HepG2 (cell line): ENCODE results near the gene WNT3. TPM values are rescaled to one million over a fixed set of nuclear protein-coding genes. Genes with fewer than 3 reads are reported as not detected.
A peak's percentile ranks its signal among the peaks of the same experiment; 100 is the strongest.

Experiments used
- GABPA ChIP-seq, 2 experiments: IDR thresholded peaks; 2 replicates each; pipeline ENCODE4 v1.6.1; 2011 to 2016; ENCODE audit warnings: low read depth in 2 of 2, low read length in 1 of 2, missing biosample characterization in 1 of 2, missing genetic modification characterization in 1 of 2
- GABPB1 ChIP-seq: IDR thresholded peaks from 2 replicates; pipeline ENCODE4 v1.6.1; 2016; ENCODE audit warnings: mild to moderate bottlenecking, missing genetic modification reagents, moderate library complexity, missing compliant biosample characterization
- HIVEP1 ChIP-seq: sonication (generic); formaldehyde crosslinking; IDR thresholded peaks from 2 replicates; pipeline ENCODE4 v1.4.0; 2020; ENCODE audit warnings: mild to moderate bottlenecking, missing genetic modification reagents
- ISL2 ChIP-seq: sonication (generic); formaldehyde crosslinking; IDR thresholded peaks from 2 replicates; pipeline ENCODE4 v1.5.0; 2020; ENCODE audit warnings: missing genetic modification reagents
- MXD4 ChIP-seq: IDR thresholded peaks from 2 replicates; pipeline ENCODE4 v1.6.1; 2016; ENCODE audit warnings: mild to moderate bottlenecking, missing biosample characterization, missing genetic modification reagents
- NFIC ChIP-seq: IDR thresholded peaks from 2 replicates; pipeline ENCODE4 v1.6.1; 2012; ENCODE audit warnings: mild to moderate bottlenecking, low read length, inconsistent platforms
- NFYB ChIP-seq: sonication (generic); formaldehyde crosslinking; IDR thresholded peaks from 2 replicates; pipeline ENCODE4 v1.4.0; 2020; ENCODE audit warnings: missing genetic modification reagents
- NR1H2 ChIP-seq: sonication (generic); formaldehyde crosslinking; IDR thresholded peaks from 2 replicates; pipeline ENCODE4 v1.8.1; 2022; ENCODE audit warnings: low read depth, missing genetic modification reagents, borderline replicate concordance
- U2AF1 ChIP-seq: fragments of 200-400 bp; formaldehyde crosslinking; optimal IDR thresholded peaks from 2 replicates; pipeline ENCODE3; 2017; ENCODE audit warnings: mild to moderate bottlenecking, low read depth, low read length
- YEATS2 ChIP-seq: sonication (generic); formaldehyde crosslinking; IDR thresholded peaks from 2 replicates; pipeline ENCODE4 v1.4.0; 2020; ENCODE audit warnings: missing genetic modification reagents, borderline replicate concordance
- ZNF430 ChIP-seq: sonication (generic); formaldehyde crosslinking; IDR thresholded peaks from 2 replicates; pipeline ENCODE4 v1.9.0; 2021; ENCODE audit warnings: mild to moderate bottlenecking, missing genetic modification reagents
- ZNF44 ChIP-seq: sonication (generic); formaldehyde crosslinking; IDR thresholded peaks from 2 replicates; pipeline ENCODE4 v1.5.1; 2020; ENCODE audit warnings: mild to moderate bottlenecking, missing genetic modification reagents
- ZNF550 ChIP-seq: sonication (generic); formaldehyde crosslinking; IDR thresholded peaks from 2 replicates; pipeline ENCODE4 v1.4.0; 2020; ENCODE audit warnings: mild to moderate bottlenecking, missing genetic modification reagents, borderline replicate concordance
- ZNF713 ChIP-seq: sonication (generic); formaldehyde crosslinking; IDR thresholded peaks from 2 replicates; pipeline ENCODE4 v1.4.0; 2020; ENCODE audit warnings: mild to moderate bottlenecking, missing genetic modification reagents
- ZNF879 ChIP-seq: sonication (generic); formaldehyde crosslinking; IDR thresholded peaks from 2 replicates; pipeline ENCODE4 v1.8.1; 2023; ENCODE audit warnings: missing genetic modification reagents
- polyA plus RNA-seq, 8 experiments: library from polyadenylated mRNA; depleted of rRNA in 3 of 8; stranded (reverse) in 7 of 8; unstranded in 1 of 8; fragments of >200 nt; fragmentation: Illumina TruSeq in 4 of 8; extraction: Trizol in 4 of 8; gene quantifications; 2 replicates each; pipeline versions ENCODE4 v1.2.1 to v1.2.3, GENCODE V29; 2011 to 2016; ENCODE audit warnings: low read depth in 4 of 8, missing spikeins in 1 of 8, mixed read lengths in 1 of 8; ENCODE audit not compliant: insufficient read depth in 1 of 8
- total RNA-seq, 5 experiments: library from RNA; depleted of rRNA; stranded (reverse); fragments of >200 nt; fragmentation: Illumina TruSeq; extraction: Trizol; gene quantifications; 2 replicates each; pipeline ENCODE4 v1.2.3, GENCODE V29; 2016; ENCODE audit warnings: low read depth in 1 of 5
- TF ChIP-seq, protein P1 (sequence below): sonication (generic); formaldehyde crosslinking; IDR thresholded peaks from 2 replicates; pipeline ENCODE4 v1.4.0; 2020; ENCODE audit warnings: missing genetic modification reagents, borderline replicate concordance
- TF ChIP-seq, protein P2 (sequence below): sonication (generic); formaldehyde crosslinking; IDR thresholded peaks from 2 replicates; pipeline ENCODE4 v1.4.0; 2020; ENCODE audit warnings: mild to moderate bottlenecking, missing genetic modification reagents
- TF ChIP-seq, protein P3 (sequence below): sonication (generic); formaldehyde crosslinking; IDR thresholded peaks from 2 replicates; pipeline ENCODE4 v1.4.0; 2020; ENCODE audit warnings: missing genetic modification reagents, borderline replicate concordance
- TF ChIP-seq, protein P4 (sequence below): sonication (generic); formaldehyde crosslinking; IDR thresholded peaks from 2 replicates; pipeline ENCODE4 v1.4.0; 2020; ENCODE audit warnings: mild to moderate bottlenecking, missing genetic modification reagents
- TF ChIP-seq, protein P5 (sequence below): sonication (generic); formaldehyde crosslinking; IDR thresholded peaks from 2 replicates; pipeline ENCODE4 v1.5.0; 2020; ENCODE audit warnings: missing genetic modification reagents, mild to moderate bottlenecking, borderline replicate concordance
- TF ChIP-seq, protein P6 (sequence below): sonication (generic); formaldehyde crosslinking; IDR thresholded peaks from 2 replicates; pipeline ENCODE4 v1.4.0; 2020; ENCODE audit warnings: mild to moderate bottlenecking, missing genetic modification reagents

WNT3 gene
- total and polyA plus RNA-seq, 2 of the 13 experiments (the other 11 are each of a cell fraction or from before 2014, with no cell fraction given): 8.5 to 10.3 TPM

DNA sequence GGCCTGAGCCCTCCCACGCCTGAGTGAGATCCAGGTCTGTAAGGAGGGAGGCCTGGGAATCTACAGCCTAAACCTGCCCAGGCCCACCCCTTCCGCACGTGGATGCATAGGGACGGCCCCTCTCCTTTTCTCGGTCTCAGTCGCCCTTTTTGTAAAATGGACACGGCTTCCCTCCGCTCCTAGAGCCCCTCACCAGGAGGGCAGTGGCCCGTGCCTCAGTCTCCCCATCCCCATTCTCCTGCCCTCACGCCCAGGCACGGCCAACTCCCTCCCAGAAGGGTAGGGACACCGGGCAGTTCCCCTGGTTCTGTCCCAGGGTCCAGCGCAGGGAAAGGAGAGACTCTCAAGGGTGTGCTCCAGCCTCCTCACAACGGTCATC, 48.1 kb downstream of the WNT3 start (continued):
- TF ChIP-seq, protein P1, sequence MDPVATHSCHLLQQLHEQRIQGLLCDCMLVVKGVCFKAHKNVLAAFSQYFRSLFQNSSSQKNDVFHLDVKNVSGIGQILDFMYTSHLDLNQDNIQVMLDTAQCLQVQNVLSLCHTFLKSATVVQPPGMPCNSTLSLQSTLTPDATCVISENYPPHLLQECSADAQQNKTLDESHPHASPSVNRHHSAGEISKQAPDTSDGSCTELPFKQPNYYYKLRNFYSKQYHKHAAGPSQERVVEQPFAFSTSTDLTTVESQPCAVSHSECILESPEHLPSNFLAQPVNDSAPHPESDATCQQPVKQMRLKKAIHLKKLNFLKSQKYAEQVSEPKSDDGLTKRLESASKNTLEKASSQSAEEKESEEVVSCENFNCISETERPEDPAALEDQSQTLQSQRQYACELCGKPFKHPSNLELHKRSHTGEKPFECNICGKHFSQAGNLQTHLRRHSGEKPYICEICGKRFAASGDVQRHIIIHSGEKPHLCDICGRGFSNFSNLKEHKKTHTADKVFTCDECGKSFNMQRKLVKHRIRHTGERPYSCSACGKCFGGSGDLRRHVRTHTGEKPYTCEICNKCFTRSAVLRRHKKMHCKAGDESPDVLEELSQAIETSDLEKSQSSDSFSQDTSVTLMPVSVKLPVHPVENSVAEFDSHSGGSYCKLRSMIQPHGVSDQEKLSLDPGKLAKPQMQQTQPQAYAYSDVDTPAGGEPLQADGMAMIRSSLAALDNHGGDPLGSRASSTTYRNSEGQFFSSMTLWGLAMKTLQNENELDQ (CRISPR knock-in tag): no peak
- no peak; the same call in none of the 2 replicates for TF ChIP-seq ZNF550 (CRISPR knock-in tag)
- no peak for TF ChIP-seq GABPA (IDR thresholded peaks at IDR 0.05; ENCODE audit: low read depth, low read length)
- no peak for TF ChIP-seq GABPA (CRISPR knock-in tag; IDR thresholded peaks at IDR 0.05; ENCODE audit: low read depth)
- TF ChIP-seq ZNF430 (CRISPR knock-in tag): no peak; the same call in 1 of the 2 replicates
- TF ChIP-seq NFYB (CRISPR knock-in tag): no peak; the same call in 1 of the 2 replicates
- TF ChIP-seq NFIC: no peak
- TF ChIP-seq, protein P2, sequence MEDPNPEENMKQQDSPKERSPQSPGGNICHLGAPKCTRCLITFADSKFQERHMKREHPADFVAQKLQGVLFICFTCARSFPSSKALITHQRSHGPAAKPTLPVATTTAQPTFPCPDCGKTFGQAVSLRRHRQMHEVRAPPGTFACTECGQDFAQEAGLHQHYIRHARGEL: no peak
- TF ChIP-seq HIVEP1 (CRISPR knock-in tag): no peak; the same call in 1 of the 2 replicates
- no peak for TF ChIP-seq ISL2 (CRISPR knock-in tag)
- TF ChIP-seq ZNF713 (CRISPR knock-in tag): no peak
- TF ChIP-seq, protein P3, sequence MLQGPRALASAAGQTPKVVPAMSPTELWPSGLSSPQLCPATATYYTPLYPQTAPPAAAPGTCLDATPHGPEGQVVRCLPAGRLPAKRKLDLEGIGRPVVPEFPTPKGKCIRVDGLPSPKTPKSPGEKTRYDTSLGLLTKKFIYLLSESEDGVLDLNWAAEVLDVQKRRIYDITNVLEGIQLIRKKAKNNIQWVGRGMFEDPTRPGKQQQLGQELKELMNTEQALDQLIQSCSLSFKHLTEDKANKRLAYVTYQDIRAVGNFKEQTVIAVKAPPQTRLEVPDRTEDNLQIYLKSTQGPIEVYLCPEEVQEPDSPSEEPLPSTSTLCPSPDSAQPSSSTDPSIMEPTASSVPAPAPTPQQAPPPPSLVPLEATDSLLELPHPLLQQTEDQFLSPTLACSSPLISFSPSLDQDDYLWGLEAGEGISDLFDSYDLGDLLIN (CRISPR knock-in tag): no peak
- TF ChIP-seq, protein P4, sequence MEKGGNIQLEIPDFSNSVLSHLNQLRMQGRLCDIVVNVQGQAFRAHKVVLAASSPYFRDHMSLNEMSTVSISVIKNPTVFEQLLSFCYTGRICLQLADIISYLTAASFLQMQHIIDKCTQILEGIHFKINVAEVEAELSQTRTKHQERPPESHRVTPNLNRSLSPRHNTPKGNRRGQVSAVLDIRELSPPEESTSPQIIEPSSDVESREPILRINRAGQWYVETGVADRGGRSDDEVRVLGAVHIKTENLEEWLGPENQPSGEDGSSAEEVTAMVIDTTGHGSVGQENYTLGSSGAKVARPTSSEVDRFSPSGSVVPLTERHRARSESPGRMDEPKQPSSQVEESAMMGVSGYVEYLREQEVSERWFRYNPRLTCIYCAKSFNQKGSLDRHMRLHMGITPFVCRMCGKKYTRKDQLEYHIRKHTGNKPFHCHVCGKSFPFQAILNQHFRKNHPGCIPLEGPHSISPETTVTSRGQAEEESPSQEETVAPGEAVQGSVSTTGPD: no peak
- TF ChIP-seq U2AF1: no peak
- TF ChIP-seq YEATS2 (CRISPR knock-in tag): 0 out of 2 replicates have a peak, but pooled peaks have one; percentile 20
- TF ChIP-seq ZNF44 (CRISPR knock-in tag): peak; percentile 89; the same call in 1 of the 2 replicates
- TF ChIP-seq, protein P5, sequence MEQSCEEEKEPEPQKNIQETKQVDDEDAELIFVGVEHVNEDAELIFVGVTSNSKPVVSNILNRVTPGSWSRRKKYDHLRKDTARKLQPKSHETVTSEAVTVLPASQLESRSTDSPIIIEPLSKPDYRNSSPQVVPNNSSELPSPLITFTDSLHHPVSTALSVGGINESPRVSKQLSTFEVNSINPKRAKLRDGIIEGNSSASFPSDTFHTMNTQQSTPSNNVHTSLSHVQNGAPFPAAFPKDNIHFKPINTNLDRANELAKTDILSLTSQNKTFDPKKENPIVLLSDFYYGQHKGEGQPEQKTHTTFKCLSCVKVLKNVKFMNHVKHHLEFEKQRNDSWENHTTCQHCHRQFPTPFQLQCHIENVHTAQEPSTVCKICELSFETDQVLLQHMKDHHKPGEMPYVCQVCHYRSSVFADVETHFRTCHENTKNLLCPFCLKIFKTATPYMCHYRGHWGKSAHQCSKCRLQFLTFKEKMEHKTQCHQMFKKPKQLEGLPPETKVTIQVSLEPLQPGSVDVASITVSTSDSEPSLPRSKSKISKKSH: peak; percentile 73; the same call in 1 of the 2 replicates
- no peak; the same call in 1 of the 2 replicates for TF ChIP-seq NR1H2 (CRISPR knock-in tag)
- no peak; the same call in 1 of the 2 replicates for TF ChIP-seq ZNF879 (CRISPR knock-in tag)
- TF ChIP-seq, protein P6, sequence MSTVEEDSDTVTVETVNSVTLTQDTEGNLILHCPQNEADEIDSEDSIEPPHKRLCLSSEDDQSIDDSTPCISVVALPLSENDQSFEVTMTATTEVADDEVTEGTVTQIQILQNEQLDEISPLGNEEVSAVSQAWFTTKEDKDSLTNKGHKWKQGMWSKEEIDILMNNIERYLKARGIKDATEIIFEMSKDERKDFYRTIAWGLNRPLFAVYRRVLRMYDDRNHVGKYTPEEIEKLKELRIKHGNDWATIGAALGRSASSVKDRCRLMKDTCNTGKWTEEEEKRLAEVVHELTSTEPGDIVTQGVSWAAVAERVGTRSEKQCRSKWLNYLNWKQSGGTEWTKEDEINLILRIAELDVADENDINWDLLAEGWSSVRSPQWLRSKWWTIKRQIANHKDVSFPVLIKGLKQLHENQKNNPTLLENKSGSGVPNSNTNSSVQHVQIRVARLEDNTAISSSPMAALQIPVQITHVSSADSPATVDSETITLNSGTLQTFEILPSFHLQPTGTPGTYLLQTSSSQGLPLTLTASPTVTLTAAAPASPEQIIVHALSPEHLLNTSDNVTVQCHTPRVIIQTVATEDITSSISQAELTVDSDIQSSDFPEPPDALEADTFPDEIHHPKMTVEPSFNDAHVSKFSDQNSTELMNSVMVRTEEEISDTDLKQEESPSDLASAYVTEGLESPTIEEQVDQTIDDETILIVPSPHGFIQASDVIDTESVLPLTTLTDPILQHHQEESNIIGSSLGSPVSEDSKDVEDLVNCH (CRISPR knock-in tag): peak; percentile 75; the same call in 1 of the 2 replicates
- no peak for TF ChIP-seq GABPB1
- peak; percentile 68 for TF ChIP-seq MXD4 (CRISPR knock-in tag)
